ENCODE data around the gene RAC3.

DNA sequence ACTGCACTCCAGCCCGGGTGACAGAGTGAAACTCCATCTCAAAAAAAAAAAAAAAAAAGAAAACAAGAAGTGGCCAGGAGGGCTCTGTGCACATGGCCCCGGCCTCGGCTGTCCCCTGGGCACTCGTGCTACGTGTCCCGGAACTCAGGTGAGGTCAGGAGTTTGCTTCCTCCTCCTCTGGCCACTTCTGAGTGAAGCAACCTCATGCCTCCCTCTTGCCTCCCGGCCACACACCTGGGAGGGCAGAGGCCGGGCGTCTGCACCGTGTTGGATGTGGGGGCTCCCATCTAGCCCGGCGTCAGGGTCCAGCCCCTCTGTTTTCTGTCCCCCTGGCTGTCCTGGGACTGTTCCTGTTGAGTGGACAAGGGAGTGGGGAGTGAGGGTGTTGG lies 31.9 kb upstream of the RAC3 start:
- no peak for TF ChIP-seq TAF1 (IDR thresholded peaks at IDR 0.05; ENCODE audit: borderline replicate concordance, insufficient read depth, low read length)
- no peak for TF ChIP-seq POLR2AphosphoS5 (IDR thresholded peaks at IDR 0.05; ENCODE audit: low read depth, low read length)

All from PFSK-1 (cell line).